Loucy (cell line): Measurements from ENCODE around the gene PPM1L.

Experiments used
- H2AFZ ChIP-seq: fragments of 200-600 bp; sonication (generic); 2 replicates; pipeline ENCODE4 v1.6.0; 2016; ENCODE audit warnings: antibody characterized with exemption, mild to moderate bottlenecking, low read length, moderate library complexity
- H3F3A ChIP-seq: fragments of 200-600 bp; 2 replicates; pipeline ENCODE4 v1.6.0; 2016; ENCODE audit warnings: antibody characterized with exemption, low read depth, mild to moderate bottlenecking
- H3K27me3 ChIP-seq: fragments of 200-600 bp; sonication (generic); 2 replicates; pipeline ENCODE4 v1.6.1; 2014; ENCODE audit warnings: low read length, mild to moderate bottlenecking; ENCODE audit not compliant: insufficient read depth, poor library complexity, severe bottlenecking
- H3K36me3 ChIP-seq: fragments of 200-600 bp; sonication (generic); 2 replicates; pipeline ENCODE4 v1.6.1; 2016; ENCODE audit warnings: low read length; ENCODE audit not compliant: insufficient read depth
- H3K4me1 ChIP-seq: fragments of 200-600 bp; sonication (generic); 2 replicates; pipeline ENCODE4 v1.5.1; 2014; ENCODE audit warnings: low read length, mild to moderate bottlenecking; ENCODE audit not compliant: insufficient read depth, poor library complexity, severe bottlenecking
- H3K4me2 ChIP-seq: fragments of 200-600 bp; sonication (generic); 2 replicates; pipeline ENCODE4 v1.6.0; 2014; ENCODE audit warnings: antibody characterized with exemption, low read length, low read depth, mild to moderate bottlenecking; ENCODE audit not compliant: poor library complexity, severe bottlenecking
- H3K4me3 ChIP-seq: fragments of 200-600 bp; sonication (generic); 2 replicates; pipeline ENCODE4 v1.5.1; 2014; ENCODE audit warnings: low read length, mild to moderate bottlenecking, mixed read lengths; ENCODE audit not compliant: poor library complexity, severe bottlenecking
- H3K79me2 ChIP-seq: fragments of 200-600 bp; sonication (generic); 2 replicates; pipeline ENCODE4 v1.6.1; 2014; ENCODE audit warnings: low read length; ENCODE audit not compliant: insufficient read depth
- H3K9ac ChIP-seq: fragments of 200-600 bp; sonication (generic); 2 replicates; pipeline ENCODE4 v1.6.0; 2014; ENCODE audit warnings: mild to moderate bottlenecking, low read depth, low read length, moderate library complexity; ENCODE audit not compliant: poor library complexity, severe bottlenecking
- H3K9me2 ChIP-seq: fragments of 200-600 bp; sonication (generic); replicated peaks from 2 replicates; pipeline ENCODE4 v1.6.1; 2016; ENCODE audit warnings: low read depth, low read length, mixed read lengths
- H3K9me3 ChIP-seq: fragments of 200-600 bp; sonication (generic); 2 replicates; pipeline ENCODE4 v1.6.1; 2014; ENCODE audit warnings: mild to moderate bottlenecking, antibody characterized with exemption, low read length, low read depth; ENCODE audit not compliant: insufficient read depth
- H4K20me1 ChIP-seq: fragments of 200-600 bp; sonication (generic); 2 replicates; pipeline ENCODE4 v1.6.0; 2014; ENCODE audit warnings: antibody characterized with exemption, low read length, mild to moderate bottlenecking; ENCODE audit not compliant: insufficient read depth, poor library complexity, severe bottlenecking
- CTCF ChIP-seq: fragments of 200-600 bp; sonication (generic); conservative IDR thresholded peaks from 2 replicates; pipeline ENCODE4 v1.5.1; 2014; ENCODE audit warnings: mild to moderate bottlenecking, antibody characterized with exemption, low read length
- EZH2phosphoT487 ChIP-seq: fragments of 200-600 bp; IDR thresholded peaks from 2 replicates; pipeline ENCODE4 v1.6.1; 2018; ENCODE audit warnings: antibody characterized with exemption, mild to moderate bottlenecking, moderate library complexity, borderline replicate concordance

Gene PPM1L

GRCh38 chr3:160968761-160969160, 212.7 kb downstream of the PPM1L start:
- Histone ChIP-seq H3K4me2 (no peak overlapping the region), H3K4me1 (peaks cover 11% of the 10 kb centered on the region), H4K20me1 (no peaks in the 10 kb centered on the region), H2AFZ (no peak overlapping the region), H3K4me3 (no peak overlapping the region), H3K36me3 (no peaks in the 10 kb centered on the region), H3K9ac (no peak overlapping the region), H3K9me3 (peaks cover 20% of the 10 kb centered on the region; the same call in 1 of the 2 replicates), H3F3A (peaks cover 5% of the 10 kb centered on the region), H3K27me3 (no peaks in the 10 kb centered on the region), H3K79me2 (no peaks in the 10 kb centered on the region), H3K9me2 (no peaks in the 10 kb centered on the region)
- TF ChIP-seq CTCF, result no peak

GRCh38 chr3:160973067-160973809, 217.2 kb downstream of the PPM1L start:
- H3K27me3 ChIP-seq, result no peaks in the 10 kb centered on the region
- H3F3A ChIP-seq, result peaks cover 5% of the 10 kb centered on the region
- TF ChIP-seq EZH2phosphoT487, result no peak
- TF ChIP-seq CTCF, result no peak
- H4K20me1 ChIP-seq, result no peaks in the 10 kb centered on the region
- no peaks in the 10 kb centered on the region for H3K36me3 ChIP-seq
- no peak overlapping the region for H3K9ac ChIP-seq
- peaks cover 17% of the 10 kb centered on the region for H3K4me1 ChIP-seq
- H3K79me2 ChIP-seq, result no peaks in the 10 kb centered on the region
- peaks cover 3% of the 10 kb centered on the region; the same call in 1 of the 2 replicates for H3K9me3 ChIP-seq
- no peak overlapping the region for H3K4me3 ChIP-seq
- peak overlapping the region; percentile 45 for H3K4me2 ChIP-seq
- H2AFZ ChIP-seq, result no peak overlapping the region
- H3K9me2 ChIP-seq, result no peaks in the 10 kb centered on the region

GRCh38 chr3:160977773-160978172, 221.7 kb downstream of the PPM1L start:
- Histone ChIP-seq H3K9ac (no peak overlapping the region), H3K4me3 (no peak overlapping the region), H3K4me1 (peaks cover 38% of the 10 kb centered on the region), H3K4me2 (no peak overlapping the region), H2AFZ (no peak overlapping the region), H3K79me2 (no peaks in the 10 kb centered on the region), H3K9me3 (peaks cover 3% of the 10 kb centered on the region; the same call in 1 of the 2 replicates), H3K36me3 (no peaks in the 10 kb centered on the region), H3F3A (peaks cover 8% of the 10 kb centered on the region), H3K27me3 (no peaks in the 10 kb centered on the region), H3K9me2 (no peaks in the 10 kb centered on the region), H4K20me1 (no peaks in the 10 kb centered on the region)
- TF ChIP-seq EZH2phosphoT487, result no peak
- no peak for TF ChIP-seq CTCF
